Right hindlimb (tissue), 1 donor: ENCODE measurements around the gene BIN1.

ENCODE experiments used
- DNase-seq: peaks from one replicate; pipeline ENCODE4 v3.0.0-alpha.2; 2018

BIN1 gene

GRCh38 chr2:127016329-127016728 is 90.6 kb downstream of the BIN1 start:
- no peak for DNase-seq

- DNase-seq, result no peak
Measured at GRCh38 chr2:127015106-127015910, 91.6 kb downstream of the BIN1 start.

- no peak for DNase-seq
Measured at GRCh38 chr2:127014630-127015029, 92.3 kb downstream of the BIN1 start.

- no peak for DNase-seq
Measured at GRCh38 chr2:127014224-127014623, 92.7 kb downstream of the BIN1 start.

- no peak for DNase-seq
Measured at GRCh38 chr2:127012868-127013267, 94.1 kb downstream of the BIN1 start.

GRCh38 chr2:127012215-127012614 is 94.7 kb downstream of the BIN1 start:
- no peak for DNase-seq

- DNase-seq, result no peak
Measured at GRCh38 chr2:127011796-127012195, 95.2 kb downstream of the BIN1 start.

- DNase-seq, result no peak
Measured at GRCh38 chr2:127011231-127011661, 95.7 kb downstream of the BIN1 start.

GRCh38 chr2:127008265-127009015 is 98.5 kb downstream of the BIN1 start:
- no peak for DNase-seq

GRCh38 chr2:127007652-127008051 is 99.3 kb downstream of the BIN1 start:
- no peak for DNase-seq

- no peak for DNase-seq
Measured at GRCh38 chr2:127006962-127007361, 100.0 kb downstream of the BIN1 start.

- DNase-seq, result no peak
Measured at GRCh38 chr2:127004893-127005600, 101.9 kb downstream of the BIN1 start.

- no peak for DNase-seq
Measured at GRCh38 chr2:127003070-127003800, 103.7 kb downstream of the BIN1 start.

GRCh38 chr2:127001751-127002150 is 105.2 kb downstream of the BIN1 start:
- no peak for DNase-seq

- DNase-seq, result no peak
Measured at GRCh38 chr2:127000937-127001336, 106.0 kb downstream of the BIN1 start.

GRCh38 chr2:127000194-127000593 is 106.8 kb downstream of the BIN1 start:
- no peak for DNase-seq

GRCh38 chr2:126999106-126999756 is 107.7 kb downstream of the BIN1 start:
- DNase-seq, result no peak

GRCh38 chr2:126998486-126998885 is 108.5 kb downstream of the BIN1 start:
- DNase-seq, result no peak
